CD4-positive, alpha-beta T cell treated with Interleukin-17A for 4 hours (primary cell): Measurements from ENCODE around the gene RIPOR2.

ENCODE experiments used
- DNase-seq: peaks from one replicate; pipeline ENCODE4 v3.0.0-alpha.2; 2020; ENCODE audit warnings: mixed read lengths

RIPOR2 gene

DNA sequence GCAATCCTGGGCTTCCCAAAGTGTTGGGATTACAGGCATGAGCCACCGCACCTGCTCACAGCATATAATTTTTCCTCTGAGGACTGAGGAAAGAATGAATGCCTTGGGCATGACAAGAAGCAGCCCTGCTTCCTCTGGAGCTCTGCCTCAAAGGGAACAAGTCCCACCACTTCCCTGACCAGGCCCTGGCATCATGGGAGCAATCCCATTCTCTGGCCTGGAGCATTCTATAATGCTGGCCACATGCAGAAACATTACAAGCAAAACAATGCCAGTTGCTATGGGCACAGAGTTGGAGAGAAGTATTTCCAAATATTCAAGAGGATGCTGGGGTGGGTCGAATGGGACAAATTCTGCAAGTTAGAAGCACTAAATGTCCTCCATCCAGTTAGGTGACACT, 95.6 kb downstream of the RIPOR2 start:
- DNase-seq: no peak

DNA sequence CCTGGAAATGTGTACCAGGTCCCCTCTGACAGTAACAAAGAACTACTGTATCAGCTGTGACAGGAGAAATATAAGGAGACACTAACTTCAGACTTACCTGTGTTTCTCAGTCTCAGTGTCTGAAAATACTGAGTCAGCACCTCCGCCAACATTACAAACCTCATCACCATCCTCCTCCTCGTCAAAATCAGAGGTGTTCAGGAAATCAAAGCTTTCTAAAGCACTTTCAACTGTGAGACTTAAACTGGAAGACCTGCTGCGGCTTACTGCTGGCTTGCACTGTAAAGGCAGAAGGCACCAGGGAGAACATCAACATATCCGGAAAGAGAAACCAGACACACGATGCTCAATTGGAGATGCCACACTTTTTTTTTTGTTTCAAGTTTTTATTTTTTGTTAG, 96.8 kb downstream of the RIPOR2 start:
- peak; percentile 51 for DNase-seq

DNA sequence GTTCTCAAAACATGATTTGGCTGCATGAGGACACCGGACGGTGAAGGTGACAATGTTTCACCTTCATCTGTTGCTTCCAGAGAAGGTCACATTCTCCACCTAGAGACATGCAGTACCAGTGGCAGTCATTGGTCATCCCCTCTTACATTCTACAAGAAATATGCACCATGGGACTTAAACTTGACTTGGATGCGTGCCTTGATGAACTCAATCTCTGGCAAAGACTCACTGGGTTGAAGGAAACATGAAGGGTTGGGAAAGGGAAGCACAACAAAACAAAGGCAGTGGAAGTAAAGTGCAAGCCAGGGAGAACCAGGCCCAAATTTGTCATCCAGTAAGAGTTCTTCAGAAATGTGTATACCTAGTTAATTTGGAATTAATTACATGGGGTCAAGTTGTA, 97.7 kb downstream of the RIPOR2 start:
- DNase-seq: no peak

DNA sequence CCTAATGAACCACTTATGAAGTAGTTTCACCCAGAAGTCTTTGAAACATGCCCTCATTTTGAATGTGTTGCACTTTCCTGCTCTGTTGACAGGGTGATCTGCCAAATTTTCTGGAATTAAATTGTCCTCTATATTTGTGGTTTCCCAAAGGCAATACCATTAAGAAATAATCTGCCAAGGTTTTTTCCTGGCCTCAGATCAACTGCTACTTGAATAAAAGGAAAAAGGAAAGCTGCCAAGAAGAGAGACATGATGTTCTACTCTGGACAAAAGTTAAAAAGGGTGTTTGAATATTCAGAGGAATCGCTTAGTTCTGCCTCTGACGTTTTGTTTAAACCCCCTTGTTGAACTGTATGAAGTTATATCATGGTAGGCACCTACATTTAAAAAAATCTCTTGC, 99.7 kb downstream of the RIPOR2 start:
- DNase-seq: no peak

DNA sequence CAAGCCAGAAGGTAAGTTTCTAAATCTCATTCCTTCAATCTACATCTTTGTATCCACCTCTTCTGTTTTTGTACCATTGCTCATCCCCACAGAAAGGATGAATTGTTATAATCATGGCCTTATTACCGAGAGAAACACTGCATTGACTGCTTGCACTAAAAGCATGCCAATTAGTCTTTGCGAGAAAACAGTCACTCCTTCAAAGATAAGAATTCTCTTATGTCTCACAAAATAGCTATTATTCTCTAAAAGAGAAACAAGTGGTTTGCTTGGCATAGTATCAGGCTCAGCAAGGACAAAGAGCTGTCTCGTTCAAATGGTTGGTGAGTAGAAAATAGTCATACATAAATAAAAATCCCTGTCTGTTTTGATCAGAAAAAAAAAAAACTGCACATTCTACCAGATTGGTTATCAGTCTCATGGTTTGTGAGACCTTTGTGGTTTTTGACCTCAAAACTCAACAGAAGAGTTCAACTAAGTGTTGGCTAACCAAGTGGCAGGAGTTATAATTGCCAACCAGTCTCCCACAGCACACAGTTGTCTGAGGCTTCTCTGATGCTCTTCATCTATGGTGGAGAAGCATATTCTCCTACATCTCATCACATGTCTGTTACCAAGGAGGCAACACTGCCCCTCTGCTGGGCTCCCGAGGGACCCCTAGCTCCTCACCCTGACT, 101.9 kb downstream of the RIPOR2 start:
- DNase-seq: no peak

DNA sequence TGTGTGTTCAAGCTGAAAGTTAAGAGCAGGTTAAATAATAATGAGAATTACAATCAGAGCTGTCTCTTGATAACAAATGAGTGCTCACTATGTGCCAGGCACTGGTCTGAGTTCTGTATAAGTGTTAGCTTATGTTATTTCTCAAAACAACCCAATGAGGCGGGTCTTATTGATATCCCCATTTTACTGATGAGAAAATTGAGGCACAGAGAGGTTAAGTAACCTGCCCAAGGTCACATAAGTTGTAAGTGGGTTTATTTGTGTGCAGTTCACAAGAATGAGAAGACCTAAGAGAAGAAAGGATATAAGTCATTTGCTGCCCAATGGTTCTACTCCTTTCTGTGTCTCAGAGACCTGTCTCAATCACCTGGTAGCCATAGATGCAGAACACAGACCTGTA, 103.0 kb downstream of the RIPOR2 start:
- DNase-seq: no peak

DNA sequence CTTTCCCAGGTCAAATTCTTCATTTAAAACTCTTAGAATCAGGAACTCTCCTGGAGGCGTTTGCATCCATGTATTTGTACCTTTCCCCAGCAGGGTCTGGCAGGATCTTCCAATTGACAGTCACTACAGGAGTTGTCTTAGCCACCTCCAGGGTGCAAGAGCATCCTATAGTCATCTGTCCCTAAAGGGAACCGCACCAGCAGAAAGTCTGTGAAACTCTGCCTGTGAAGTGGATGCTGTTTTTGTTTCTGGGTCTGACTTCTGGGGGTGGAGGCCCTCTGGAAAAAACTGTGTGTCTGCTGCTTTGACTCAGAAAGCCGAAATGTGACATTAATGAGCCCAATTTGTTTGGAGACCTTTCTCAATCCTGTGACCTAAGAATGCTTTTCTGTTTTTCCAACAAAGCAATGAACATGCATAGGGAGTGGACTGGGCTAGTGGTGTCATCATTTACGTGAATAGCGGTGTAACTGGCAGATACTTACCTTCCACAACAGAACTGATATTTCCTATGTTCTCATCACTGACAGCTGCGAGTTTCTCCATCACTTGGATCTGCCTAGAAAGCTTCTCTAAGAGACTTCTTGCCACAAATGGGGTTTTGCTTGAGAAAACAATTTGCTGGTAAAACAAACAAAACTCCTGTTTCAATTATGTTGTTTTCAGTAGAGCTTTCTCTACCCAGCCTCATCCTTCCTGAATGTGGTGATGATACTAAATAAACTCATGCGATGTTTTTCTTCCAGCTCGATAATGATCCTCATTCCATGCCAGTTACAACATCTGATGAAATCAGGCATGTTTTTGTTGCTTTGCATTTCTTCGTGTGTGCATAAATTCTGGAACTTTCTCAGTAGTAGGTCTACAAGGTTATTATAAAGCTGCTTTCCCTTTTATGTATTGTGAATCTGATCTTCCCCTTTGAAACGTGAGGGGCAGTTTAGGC, 103.7 kb downstream of the RIPOR2 start:
- DNase-seq: no peak

DNA sequence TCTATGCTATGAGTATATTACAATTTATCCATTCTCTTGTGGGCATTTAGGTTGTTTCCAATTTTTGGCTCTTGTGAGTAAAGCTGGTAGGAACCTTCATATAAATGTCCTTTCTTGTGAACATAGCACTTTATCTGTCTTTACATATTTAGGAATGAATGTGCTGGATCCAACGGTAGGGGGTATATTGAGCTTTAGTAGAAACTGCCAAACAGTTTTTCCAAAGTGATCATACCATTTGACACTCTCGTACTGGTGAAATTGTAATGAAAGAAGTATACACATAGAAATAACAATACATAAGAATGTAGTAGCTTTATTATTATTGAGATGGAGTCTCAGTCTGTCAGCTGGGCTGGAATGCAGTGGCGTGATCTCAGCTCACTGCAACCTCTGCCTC, 106.1 kb downstream of the RIPOR2 start:
- DNase-seq: no peak

DNA sequence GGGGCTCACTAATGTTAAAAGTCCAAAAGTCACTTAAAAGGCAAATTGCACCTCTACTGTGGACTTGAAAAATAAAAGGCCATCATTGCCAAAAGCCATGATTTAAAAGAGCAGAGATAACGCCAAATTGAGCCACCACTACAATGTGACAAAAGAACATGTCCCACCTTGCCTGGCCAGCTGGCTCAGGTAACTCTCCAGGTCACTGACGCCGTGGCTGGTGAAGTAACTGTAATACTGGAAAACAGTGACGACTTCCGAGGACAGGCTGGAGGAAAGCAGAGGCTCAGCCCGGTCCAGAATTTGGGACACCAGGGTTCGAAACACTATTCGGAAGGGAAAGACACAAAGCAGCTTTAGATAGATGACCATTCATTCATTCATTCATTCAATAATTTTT, 107.8 kb downstream of the RIPOR2 start:
- DNase-seq: no peak

DNA sequence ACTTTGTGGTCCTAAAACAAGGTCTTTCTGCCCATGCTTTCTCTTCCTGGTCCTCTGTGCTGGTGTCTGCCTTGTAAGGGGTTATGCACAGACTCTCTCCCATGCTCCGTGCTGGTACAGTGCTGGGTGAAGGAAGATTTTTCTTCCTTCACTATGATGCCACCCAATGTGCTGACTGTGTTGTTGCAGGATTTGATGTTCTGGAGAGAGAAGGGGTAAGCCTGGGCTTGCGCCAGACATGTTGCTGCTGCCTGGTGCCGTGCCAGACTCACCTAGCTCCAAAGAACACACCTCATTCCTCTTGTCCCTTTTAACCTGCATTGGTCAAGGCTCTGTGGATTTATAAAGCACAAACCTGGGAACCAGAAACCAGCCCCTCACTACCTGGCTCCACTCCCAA, 108.6 kb downstream of the RIPOR2 start:
- no peak for DNase-seq

DNA sequence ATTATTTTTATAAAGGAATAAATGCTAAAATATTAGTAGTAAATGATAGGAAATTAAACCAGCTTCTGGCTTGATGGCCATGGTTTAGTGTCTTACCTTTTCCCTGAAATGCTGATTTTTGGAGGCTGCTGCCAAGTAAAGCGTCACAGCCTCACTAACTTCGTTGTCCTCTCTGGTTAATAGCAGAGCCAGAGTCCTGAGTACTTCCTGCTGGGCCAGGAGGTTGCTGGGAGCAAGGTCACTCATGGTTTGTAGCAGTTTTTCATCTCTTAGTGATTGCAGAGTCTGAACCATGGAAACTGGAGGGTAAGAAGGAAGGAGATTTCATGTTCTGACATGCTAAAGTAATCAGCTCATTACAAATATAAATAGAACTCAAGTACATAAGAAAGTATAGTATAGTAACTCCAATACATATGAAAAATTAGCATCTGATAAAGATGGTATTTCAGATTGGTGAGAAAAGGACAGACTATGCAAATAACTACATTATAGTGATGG, 110.6 kb downstream of the RIPOR2 start:
- DNase-seq: no peak

DNA sequence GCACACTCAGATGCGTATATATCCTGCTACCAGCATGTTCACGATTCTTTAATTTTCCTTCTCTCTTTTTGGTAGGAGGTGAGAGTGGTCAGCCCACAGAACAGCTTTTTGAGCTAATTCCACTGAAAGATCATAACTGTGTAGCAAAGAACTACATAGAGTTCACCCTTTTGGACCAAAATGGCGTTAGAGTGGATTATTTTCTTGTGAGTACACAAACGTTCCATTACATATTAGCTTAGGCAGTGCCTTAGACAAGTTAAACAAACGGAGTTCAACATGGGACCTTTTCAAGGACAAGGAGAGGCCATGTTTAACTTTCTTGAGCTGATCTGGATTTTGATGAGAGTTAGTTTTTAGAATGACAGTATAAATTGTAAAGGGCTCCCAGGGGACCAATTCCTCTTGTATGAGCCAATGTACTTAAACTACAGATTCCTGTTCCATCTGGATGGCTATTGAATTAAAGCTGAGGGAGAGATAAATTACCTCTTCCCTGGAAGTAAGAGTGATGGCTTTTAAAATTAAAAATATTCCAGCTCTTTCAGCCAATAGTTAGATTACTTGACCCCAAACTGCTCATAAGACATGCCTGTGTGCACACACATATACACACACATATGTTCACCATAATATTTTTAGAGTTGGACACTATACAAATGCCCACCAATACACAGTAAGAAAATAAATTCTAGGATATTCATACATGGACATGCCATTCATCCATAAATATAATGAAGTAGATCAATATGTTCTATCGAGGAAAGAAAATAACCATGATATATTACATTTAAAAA, 111.4 kb downstream of the RIPOR2 start:
- no peak for DNase-seq

DNA sequence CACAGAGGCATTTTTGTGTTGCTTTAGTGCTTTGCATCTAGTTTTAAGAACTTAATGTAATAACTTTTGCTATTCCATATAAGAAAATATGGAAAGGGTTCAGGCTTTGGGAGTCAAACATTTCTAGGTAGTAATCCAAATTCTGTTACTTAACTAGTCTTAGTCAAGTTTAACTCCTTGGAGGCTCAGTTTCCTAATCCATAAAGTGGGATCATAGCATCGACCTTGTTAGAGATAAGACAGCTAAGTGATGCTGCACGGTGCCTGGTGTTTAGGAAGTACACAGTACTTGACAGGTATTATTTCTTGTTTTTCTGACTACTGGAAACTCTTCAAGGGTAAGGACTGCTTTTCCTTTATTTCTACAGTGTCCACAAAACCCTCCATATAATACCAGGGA, 112.6 kb downstream of the RIPOR2 start:
- DNase-seq: no peak

DNA sequence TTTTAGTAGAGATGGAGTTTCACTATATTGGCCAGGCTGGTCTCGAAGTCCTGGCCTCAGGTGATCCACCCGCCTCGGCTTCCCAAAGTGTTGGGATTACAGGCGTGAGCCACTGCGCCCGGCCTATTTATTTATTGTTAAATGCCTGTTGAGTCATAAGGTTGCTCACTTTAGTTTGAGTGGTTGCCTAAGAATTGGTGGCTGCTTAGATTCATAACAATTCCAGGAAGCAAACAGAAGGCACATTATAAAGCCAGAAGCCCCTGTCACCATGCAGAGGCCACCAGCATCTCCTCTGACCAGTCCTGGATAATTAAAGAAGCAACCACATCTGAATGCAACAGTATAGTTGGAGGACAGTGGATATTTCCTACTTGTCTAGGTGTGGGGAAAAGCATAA, 113.1 kb downstream of the RIPOR2 start:
- DNase-seq: no peak

DNA sequence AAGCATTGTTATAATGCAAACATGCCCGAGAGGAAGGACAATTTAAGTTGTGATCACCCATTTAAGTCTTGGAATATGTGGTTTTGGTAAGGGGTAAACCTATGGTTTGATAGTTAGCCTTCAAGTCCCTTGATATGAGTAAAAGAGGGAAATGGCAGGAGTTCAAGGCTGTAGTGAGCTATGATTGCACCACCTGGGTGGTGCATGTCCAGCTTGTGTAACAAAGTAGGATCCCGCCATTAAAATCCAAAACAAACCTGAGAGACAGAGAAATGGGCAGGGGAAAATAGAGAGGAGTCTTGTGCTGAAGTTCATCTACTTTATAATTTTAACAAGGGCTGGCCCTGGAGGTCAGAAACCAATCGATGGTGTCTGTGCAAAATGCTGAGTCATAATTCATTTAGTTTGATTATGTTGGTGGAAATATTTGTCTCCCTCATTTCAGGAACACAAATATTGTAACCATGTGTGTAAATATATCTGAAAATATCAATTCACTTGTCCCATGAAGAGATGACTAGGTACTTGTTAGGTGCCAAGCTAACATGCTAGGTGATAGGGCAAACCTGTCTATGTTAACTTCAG, 113.8 kb downstream of the RIPOR2 start:
- DNase-seq: no peak

DNA sequence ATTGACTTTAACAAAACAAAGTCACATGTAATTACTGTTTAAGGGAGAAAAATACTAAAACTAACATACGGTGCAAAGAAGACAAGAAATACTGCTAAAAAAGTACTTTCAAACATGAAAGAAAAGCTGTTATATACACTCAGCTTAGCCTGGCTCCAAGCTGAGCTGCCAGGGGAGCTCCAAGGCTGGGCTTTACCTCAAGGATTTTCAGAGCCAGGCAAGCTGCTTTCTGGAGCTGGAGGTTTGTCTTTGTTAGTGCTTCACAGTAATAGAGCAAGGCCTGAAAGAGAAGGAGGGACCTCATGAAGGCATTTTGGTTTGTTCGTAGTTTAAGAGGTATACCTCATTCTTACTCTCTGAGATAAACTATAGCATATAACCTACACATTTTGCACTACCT, 117.4 kb downstream of the RIPOR2 start:
- DNase-seq: no peak

DNA sequence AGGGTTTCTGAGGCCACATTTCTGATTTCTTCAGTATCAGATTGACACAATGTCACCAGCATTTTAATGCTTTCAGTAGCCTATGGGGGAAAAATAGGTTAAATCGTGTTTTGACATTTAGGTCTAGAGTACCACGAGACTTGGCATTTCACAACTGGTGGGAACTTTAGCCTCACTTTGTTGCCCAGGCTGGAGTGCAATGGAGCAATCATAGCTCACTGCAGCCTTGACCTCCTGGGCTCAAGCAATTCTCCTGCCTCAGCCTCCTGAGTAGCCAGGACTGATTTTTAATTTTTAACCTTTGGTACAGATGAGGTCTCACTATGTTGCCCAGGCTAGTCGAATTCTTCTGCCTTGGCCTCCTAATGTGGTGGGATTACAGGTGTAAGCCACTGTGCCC, 126.0 kb downstream of the RIPOR2 start:
- no peak for DNase-seq

DNA sequence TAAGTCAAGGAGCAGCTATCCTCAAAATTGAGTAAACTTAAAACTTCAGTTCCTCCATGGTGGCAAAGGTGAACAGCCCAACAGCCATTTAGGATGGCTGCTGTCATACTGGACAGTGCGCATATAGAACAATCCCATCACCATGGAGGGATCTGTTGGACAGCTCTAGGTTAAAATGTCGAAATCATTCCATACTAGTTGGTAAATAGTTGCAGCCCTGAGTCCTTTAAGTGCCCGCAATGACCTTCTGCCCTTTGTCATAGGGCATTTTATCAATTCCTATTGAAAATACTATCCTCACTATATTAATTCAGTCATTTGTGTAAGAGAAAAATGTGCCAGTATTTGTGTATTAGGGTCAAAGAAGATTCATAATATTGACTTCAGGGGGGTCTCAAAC, 128.2 kb downstream of the RIPOR2 start:
- DNase-seq: no peak

DNA sequence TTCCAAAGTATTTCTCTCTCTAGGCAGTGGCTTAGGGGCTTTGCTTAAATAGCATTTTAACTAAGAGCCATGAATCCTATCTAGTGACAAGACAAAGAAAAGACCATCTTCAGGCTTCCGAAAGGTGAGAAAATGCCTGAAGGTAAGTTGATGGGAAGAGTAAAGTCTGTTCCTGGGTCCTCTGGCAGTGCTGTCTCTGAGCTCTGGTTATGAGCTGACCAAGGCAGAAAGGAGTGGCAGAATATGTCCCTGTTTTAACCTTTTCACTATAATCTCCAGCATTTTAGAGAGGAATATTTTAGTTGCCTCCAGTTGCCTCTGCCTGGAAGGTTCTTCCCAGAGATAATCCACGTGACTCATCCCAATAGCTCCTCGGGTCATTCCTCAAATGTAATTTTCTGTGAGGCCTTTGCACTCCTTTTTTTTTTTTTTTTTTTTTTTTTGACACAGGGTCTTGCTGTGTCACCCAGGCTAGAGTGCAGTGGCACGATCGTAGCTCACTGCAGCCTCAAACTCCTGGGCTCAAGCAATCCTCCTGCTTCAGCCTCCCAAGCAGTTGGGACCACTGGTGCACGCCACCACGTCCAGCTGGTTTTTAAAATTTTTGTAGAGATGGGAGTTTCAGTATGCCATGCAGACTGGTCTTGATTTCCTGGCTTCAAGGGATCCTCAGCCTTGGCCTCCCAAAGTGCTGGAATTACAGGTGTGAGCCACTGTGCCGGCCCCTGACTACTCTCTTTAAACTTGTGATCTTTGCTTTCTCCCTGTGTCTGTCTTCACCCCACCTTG, 133.3 kb downstream of the RIPOR2 start:
- no peak for DNase-seq

DNA sequence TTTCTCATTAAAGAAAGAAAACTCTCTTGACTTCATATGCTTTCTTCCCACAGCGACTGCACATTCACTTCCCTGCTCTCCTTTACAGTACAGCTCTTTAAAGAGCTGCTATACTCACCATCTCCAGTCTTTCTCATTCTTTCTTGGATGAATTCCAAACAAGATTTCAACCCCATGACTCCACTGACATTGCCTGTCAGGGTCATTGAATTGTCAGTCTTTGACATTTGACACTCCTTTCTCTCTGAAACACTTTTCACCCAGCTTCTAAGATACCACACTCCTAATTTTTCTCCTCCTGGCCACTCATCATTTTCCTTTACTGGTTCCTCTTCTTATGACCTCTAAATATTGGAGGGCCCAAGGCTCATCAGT, 136.2 kb downstream of the RIPOR2 start:
- DNase-seq: no peak

DNA sequence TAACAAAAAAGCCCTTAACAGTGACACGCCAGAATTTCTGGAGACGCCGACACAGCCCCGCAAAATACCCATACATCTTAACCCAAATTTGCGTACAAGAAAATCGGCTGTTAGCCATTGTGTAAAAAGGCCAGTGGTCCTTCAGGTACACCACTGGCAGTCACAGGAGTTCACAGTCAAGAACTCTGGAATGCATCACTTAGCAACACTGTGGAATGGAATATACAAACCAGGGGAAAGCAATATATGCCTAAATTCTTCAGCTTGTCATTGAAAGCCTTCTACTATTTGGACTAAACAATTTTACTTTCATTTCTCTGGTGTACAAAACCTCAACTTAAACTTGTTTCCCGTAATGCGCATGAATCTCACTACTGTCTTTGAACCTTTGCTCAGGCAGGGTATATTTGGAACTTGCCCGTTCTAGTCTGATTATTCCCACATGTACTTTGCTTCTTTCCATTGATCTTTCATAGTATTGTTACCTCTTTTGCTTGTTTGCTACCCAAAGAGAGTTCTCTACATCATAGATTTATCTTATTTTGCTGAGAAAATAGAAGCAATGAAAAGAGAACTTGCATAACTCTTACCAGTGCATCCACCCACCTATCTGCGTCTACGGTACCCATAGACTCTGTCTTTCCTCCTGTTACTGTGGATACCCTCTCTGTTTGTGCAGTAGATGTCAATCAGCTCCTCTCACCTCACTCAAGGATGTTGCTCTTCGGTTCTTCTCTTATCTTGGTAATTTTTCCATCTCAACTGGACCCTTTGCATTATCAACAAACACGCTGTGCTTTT, 136.8 kb downstream of the RIPOR2 start, which contains the start of gene ARMH2:
Gene ARMH2, minus strand, starts transcription at position 178 of the 801 bp plus-strand sequence. Its CDS starts 60 bp downstream, at position 118.
- no peak for DNase-seq
